HG02970 (cell line): ENCODE measurements around the gene FAM13C.
"Not testable (repeated sequence)": the region's sequence is repeated elsewhere in the genome, so short reads cannot be mapped to it uniquely, and the experiment has no call there.

ENCODE experiments used
- ATAC-seq: cut with Tn5 transposase; IDR thresholded peaks from one replicate; pipeline ENCODE4 v1.9.1; 2021; ENCODE audit warnings: mild to moderate bottlenecking, moderate library complexity, moderate number of reproducible peaks; ENCODE audit not compliant: unreplicated experiment, low FRiP score

The FAM13C gene

DNA sequence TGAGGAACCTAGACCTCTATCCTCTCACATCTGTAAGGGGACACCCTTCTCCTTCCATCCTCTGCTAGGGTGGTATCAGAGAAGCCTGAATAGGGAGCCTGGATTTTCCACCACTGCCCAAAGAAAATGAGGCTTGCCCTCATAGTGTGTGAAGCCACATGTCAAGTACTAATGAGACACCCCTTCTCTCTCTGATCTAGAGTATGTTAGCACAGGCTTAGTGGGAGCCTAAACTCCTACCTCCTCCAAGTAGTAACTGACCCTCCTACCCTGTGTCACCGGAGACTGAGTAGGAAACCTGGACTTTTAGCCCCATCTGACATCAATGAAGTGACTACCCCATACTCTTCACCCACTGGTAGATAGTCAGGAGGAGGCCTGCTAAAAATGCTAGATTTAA, 120.3 kb downstream of the FAM13C start:
- ATAC-seq, result no peak

DNA sequence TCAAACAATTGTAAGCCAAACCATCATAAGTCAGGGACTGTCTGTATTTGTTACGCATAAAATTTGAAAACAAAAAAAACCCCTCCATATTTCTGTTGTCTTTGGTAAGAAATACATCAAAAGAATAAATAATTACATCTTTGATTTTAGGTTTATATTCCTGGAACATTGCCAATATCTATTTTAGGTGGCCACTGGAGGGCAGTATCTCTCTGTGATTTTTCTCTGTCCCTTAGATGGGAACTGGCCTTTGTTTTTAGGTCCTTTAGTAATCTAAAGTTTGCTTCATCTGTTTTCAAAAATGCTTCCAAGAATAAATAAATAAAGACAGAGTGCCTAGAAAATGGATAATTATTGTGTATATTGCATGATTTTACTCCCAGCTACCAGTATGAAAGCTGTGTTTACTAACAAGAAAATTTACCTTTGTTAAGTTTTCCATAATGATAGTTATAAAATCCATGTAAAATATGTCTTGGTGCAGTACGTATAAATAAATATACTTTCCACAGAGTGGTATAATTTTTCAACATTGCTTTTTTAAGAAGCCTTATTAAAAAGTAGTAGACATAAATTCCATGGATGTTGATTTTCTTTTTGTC, 121.7 kb downstream of the FAM13C start:
- no peak for ATAC-seq

DNA sequence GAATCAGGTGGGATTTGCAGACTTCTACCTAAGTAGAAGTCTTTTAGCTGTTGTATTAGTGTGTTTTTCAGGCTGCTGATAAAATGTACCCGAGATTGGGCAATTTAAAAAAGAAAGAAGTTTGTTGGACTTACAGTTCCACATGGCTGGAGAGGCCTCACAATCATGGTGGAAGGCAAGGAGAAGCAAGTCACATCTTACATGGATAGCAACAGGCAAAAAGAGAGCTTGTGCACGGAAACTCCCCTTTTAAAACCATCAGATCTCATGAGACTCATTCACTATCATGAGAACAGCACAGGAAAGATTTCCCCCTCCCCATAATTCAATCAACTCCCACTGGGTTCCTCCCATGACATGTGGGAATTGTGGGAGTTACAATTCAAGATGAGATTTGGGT, 123.2 kb downstream of the FAM13C start:
- not testable (repeated sequence) for ATAC-seq

DNA sequence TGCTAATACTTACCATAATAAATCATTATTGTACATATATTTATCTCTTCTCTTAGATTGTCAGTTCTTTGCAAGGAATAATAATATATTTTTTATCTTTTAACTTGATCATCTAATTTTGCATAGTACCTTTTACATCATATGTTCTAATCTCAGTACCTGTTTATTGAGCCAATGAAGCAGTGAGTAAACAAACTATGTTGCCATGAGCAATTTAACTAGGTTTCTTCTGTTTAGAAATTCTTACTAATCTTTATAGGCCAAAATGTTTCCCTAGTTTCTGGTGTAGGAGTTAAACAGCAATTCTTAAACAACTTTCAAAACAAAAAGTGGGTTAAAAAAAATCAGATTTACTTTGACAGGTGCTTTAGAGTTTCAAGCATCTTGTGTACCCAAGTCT, 124.6 kb downstream of the FAM13C start:
- no peak for ATAC-seq

DNA sequence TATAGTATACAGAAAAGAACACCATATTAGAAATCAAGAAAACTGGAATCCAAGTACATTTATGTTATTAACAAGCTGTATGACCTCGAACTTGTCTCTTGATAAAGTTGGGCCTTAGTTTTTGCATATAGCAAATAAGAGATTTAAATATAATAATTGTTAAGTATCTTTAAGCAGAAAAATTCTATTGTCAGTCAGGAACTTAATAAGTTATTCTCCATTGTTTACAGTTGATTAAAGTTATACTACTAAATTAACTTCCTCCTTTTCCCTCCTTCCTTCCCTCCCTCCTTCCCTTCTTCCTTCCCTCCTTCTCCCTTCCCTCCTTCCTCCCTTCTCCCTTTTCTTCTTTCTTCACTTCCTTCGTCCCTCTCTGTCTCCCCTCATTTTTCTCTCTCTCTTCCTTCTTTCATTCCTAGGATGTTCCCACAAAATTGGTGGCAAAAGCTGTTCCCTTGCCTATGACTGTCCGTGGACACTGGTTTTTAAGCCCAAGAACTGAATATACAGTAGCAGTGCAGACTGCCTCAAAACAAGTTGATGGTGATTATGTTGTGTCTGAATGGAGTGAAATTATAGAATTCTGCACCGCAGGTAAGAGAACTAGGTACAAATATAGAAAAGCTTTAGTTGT, 126.2 kb downstream of the FAM13C start:
- ATAC-seq, result no peak

DNA sequence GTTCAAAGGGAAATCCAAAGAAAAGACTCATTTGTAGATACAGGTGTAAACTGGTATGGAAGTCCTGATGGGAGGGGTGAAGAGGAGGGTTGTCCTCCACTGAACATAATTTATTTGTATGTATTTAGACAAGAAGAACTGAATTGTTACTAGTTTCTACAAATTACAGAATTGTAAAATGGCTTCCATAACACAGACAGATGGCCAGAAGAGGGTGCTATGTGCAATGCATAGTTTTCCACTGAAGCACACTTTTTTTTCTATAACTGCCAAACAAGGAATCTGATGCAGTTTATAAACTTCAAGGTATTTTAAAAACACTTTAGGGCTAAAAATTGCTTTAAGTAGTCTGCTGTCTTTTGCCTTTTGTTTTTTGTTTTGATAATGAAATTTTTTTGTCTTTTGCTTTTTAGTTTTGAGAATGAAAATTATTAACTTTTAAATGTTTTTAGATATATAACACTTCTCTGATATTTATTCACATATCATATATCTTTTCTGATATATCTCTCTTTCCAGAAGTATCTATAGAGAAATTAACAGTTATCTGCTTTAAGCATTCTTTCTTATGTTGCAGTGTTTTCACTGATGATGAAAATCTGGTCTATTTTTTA, 127.4 kb downstream of the FAM13C start:
- no peak for ATAC-seq

DNA sequence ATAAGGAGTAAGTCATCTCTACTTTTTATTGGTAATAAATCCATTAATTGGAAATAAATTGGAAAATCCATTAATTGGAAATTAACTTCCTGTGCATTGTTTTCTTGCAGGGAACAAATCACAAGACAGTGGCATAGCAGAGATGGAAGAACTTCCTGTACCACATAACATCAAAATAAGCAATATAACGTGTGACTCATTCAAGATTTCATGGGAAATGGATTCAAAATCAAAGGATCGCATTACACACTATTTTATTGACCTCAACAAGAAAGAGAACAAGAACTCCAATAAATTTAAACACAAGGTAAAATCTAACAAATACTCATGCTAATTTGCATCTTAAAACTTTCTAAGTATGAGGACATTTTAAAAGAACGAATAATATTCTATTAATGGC, 128.2 kb downstream of the FAM13C start:
- ATAC-seq, result no peak

DNA sequence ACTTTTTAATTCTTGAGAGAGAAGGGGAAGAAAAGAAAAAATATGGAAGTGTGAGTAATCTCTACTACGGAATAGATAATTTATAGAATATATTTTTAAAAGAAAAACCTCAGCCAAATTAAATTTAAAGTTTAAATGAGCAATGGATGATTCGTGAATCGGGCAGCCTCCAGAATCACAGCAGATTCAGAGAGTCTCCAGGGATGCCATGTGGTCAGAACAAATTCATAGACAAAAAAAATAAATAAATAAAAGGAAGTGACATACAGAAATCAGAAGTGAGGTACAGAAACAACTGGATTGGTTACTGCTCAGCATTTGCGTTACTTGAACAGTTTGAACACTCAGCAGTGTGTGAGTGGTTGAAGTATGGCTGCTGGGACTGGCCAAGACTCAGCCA, 132.9 kb downstream of the FAM13C start:
- ATAC-seq, result no peak

DNA sequence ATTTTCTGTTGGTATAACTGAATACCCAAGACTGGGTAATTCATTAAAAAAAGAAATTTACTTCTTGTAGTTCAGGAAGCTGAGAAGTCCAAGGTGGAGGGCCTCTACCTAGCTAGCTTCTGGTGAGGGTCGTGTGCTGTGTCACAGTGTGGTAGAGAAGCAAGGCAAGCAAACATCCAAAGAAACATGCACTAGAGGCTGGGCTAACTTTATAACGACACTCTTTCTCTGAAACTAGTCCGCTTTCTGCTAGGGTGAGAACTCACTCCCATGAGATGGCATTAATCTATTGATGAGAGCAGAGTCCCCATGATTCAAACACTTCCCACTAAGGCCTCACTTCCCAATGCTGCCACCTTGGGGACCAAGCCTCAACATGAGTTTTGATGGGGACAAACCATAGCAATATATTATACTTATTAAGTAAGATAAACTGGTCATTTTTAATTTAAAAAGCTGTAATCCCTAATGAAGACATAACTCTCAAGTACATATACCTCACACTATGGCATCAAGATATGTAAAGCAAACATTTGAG, 135.1 kb downstream of the FAM13C start:
- no peak for ATAC-seq

DNA sequence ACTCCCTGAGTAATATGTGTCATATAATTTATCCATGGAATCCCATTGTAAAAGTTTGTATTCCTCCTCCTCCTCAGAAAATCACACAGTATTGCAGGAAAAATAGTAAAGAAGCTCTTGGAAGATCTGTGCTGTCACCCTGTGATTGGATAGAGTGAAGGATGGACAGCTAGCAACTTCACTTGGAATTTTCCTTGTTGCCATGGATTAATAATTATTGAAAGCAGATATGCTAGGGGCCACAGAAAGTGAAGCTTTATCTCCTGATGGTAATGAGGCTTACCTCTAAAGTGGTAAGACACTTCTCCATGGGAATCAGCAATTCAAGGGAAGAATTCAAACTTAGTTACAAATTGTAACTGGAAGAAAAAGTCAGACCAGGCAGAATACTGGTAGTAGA, 137.1 kb downstream of the FAM13C start:
- no peak for ATAC-seq

DNA sequence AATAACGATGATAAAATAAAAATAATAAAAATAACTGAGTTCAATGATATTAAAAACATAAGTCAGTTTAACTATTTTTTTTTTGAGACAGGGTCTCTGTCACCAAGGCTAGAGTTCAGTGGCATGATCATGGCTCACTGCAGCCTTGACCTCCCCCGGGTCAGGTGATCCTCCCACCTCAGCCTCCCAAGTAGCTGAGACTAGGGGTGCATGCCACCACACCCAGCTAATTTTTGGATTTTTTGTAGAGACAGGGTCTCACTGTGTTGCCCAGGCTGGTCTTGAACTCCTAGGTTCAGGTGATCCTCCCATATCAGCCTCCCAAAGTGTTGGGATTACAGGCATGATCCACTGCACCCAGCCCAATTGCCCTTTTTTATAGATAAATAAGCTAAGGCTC, 138.8 kb downstream of the FAM13C start:
- ATAC-seq, result not testable (repeated sequence)

DNA sequence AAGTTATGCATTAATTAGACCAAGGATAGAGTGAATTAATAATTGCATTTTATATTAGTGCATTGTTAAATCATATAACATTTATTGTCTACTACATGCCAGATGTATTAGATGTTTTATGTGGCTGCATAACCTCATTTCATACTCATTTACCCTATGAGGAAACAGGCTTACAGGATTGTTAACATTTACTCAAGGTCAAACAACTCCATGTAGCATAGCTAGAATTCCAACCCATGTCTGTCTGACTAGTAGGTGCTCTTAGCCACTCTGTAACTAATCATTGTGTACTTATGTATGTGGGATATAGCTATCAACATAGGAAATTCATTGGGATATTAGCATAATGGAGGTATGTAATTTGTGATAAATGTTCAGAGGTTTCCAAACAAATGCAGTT, 139.6 kb downstream of the FAM13C start:
- no peak for ATAC-seq

DNA sequence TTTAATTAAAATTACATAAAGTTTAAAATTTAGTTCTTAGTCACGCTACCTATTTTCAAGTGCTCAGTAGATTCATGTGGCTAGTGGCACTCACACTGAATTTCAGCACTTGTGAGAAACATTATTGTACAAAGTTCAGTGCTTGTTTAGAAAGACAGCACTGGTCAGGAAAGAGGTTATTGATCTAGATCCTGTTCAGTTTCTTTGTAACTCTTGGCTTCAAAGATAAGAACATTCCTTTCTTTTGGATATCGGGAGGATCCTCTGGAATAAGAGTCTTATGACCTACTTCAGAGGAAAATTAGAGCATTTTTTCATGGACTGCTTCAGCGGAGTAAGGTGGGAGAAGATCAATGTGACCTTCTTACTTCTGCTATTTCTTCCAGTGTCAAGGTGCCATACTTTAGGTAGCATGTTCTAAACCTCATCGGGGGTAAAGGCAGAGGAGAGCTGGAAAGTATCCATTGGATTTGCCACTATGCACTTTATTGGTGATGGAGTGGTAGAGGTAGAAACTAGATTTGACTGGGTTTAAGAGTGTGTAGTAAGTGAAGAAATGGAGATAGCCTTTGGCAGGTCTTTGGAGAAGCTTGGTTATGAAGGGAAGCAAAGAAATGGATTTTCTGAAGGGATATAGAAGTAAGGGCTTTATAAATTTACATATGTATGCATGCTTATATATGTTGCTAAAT, 146.0 kb downstream of the FAM13C start:
- ATAC-seq, result no peak

DNA sequence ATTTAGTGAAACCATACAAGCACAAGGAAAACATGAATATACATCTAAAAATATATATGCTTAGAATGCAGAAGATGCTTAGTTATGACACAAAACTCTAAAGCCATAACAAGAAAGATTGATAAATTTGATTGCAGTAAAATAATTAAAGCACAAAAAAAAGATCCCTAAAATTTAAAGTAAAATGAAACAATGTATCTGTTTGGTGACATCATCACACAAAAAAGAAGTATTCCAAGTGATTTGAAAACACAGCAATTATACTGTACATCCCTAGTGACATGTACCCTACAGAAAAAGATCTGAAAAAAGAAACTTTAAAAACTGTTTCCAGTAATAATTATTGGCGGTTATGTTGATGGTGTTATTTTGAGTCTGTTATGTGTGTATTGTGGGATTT, 148.2 kb downstream of the FAM13C start:
- no peak for ATAC-seq

DNA sequence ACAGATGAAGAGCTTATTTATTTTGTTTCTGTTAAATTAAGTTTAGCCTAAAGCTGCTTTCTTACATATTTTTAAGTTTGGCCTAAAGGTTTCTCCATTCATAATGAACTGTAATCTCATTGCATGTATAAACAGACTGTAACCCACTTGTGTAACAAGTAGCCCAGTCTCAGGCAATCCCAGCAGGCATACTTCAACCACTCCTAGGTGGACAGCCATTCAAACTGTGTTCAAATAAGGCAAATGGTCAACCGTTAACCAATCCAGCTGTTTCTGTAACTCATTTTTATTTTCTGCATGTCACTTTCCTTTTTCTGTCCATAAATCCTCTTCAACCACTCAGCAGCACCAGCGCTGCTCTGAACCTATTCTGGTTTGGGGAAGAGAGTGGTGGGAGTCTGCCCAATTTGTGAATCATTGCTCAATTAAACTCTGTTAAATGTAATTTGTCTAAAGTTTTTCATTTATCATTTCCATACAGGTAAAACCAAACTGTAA, 150.0 kb downstream of the FAM13C start:
- ATAC-seq, result no peak

DNA sequence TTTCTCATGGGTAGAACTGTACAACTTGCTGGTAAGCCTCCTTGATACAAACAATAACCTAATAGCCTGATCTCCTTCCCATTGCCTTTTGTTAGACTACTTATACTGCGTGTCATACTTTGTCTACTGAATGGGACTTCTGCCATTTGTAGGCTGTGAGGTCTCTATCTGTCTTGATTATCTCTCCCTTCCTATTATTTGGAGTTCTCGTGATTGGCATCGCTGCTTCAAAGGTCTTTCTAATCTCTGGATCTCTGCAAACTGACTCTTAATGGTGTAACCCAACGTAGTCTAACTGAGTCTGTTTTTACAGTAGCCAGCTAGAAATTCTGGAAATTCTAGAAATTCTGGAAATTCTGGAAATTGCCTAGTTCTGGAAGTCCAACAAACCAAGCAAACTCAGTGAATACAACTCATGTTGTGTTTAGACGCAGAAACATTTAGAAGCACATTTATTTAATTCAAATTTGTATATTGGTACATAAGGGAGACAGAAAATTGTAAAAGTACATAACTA, 156.1 kb downstream of the FAM13C start:
- no peak for ATAC-seq
